OCI-M1 (cell line): ENCODE measurements around the gene TSPAN32.
"Not testable (repeated sequence)": the region's sequence is repeated elsewhere in the genome, so short reads cannot be mapped to it uniquely, and the experiment has no call there.

Experiments
- DNase-seq: peaks from one replicate; lab custom pipeline; 2025; lab: John Stamatoyannopoulos, UW

The TSPAN32 gene

GRCh38 chr11:2316169-2316962 lies 14.6 kb downstream of the TSPAN32 start:
- no peak for DNase-seq

GRCh38 chr11:2316963-2317244 lies 15.1 kb downstream of the TSPAN32 start:
- no peak for DNase-seq

- DNase-seq: no peak
Measured at GRCh38 chr11:2317354-2318050, 15.7 kb downstream of the TSPAN32 start.

- DNase-seq: no peak
Measured at GRCh38 chr11:2318123-2318522, 16.3 kb downstream of the TSPAN32 start.

GRCh38 chr11:2318707-2319106 lies 16.9 kb downstream of the TSPAN32 start:
- DNase-seq: no peak

- no peak for DNase-seq
Measured at GRCh38 chr11:2319791-2320472, 18.1 kb downstream of the TSPAN32 start.

- no peak for DNase-seq
Measured at GRCh38 chr11:2320568-2321310, 18.9 kb downstream of the TSPAN32 start.

GRCh38 chr11:2321311-2321683 lies 19.5 kb downstream of the TSPAN32 start:
- DNase-seq: no peak

- no peak for DNase-seq
Measured at GRCh38 chr11:2325123-2325522, 23.3 kb downstream of the TSPAN32 start.

- DNase-seq: no peak
Measured at GRCh38 chr11:2325719-2326118, 23.9 kb downstream of the TSPAN32 start.

- no peak for DNase-seq
Measured at GRCh38 chr11:2327032-2327431, 25.2 kb downstream of the TSPAN32 start.

GRCh38 chr11:2328021-2328420 lies 26.2 kb downstream of the TSPAN32 start:
- no peak for DNase-seq

GRCh38 chr11:2328656-2329354 lies 27.0 kb downstream of the TSPAN32 start:
- DNase-seq: no peak

GRCh38 chr11:2329551-2329950 lies 27.7 kb downstream of the TSPAN32 start:
- DNase-seq: no peak

GRCh38 chr11:2330696-2331095 lies 28.9 kb downstream of the TSPAN32 start:
- DNase-seq: no peak

GRCh38 chr11:2331404-2331803 lies 29.6 kb downstream of the TSPAN32 start:
- DNase-seq: no peak

- not testable (repeated sequence) for DNase-seq
Measured at GRCh38 chr11:2332569-2332968, 30.8 kb downstream of the TSPAN32 start.

- DNase-seq: not testable (repeated sequence)
Measured at GRCh38 chr11:2333486-2334205, 31.8 kb downstream of the TSPAN32 start.

- not testable (repeated sequence) for DNase-seq
Measured at GRCh38 chr11:2335286-2335685, 33.5 kb downstream of the TSPAN32 start.

- not testable (repeated sequence) for DNase-seq
Measured at GRCh38 chr11:2338760-2339159, 36.9 kb downstream of the TSPAN32 start.

- DNase-seq: no peak
Measured at GRCh38 chr11:2342557-2342956, 40.7 kb downstream of the TSPAN32 start.
